Stomach (tissue), 4 donors: ENCODE measurements around the gene CRAMP1.

Source experiments
- EP300 ChIP-seq: sonication (generic); formaldehyde crosslinking; IDR thresholded peaks from one replicate; pipeline ENCODE4 v1.6.1; 2017; ENCODE audit warnings: antibody characterized with exemption
- POLR2A ChIP-seq, 4 donors: fragments of 450-650 bp; IDR thresholded peaks; one replicate each; pipeline ENCODE4 v1.6.1; 2016; ENCODE audit warnings: antibody characterized with exemption in 4 of 4, control low read depth in 2 of 4, mild to moderate bottlenecking in 1 of 4, moderate library complexity in 1 of 4
- POLR2AphosphoS5 ChIP-seq, 3 donors: sonication (generic); formaldehyde crosslinking; IDR thresholded peaks; one replicate each; pipeline ENCODE4 v1.6.1; 2016; ENCODE audit warnings: antibody characterized with exemption in 3 of 3
- TF ChIP-seq, protein P1 (sequence below), 7 experiments: fragments of 450-650 bp in 4 of 7; fragments of 200-600 bp in 3 of 7; sonication (generic) in 3 of 7; IDR thresholded peaks; one replicate each; pipeline ENCODE4 v1.5.1; 2016 to 2019; ENCODE audit warnings: antibody characterized with exemption in 7 of 7, control low read depth in 2 of 7, mild to moderate bottlenecking in 1 of 7

DNA sequence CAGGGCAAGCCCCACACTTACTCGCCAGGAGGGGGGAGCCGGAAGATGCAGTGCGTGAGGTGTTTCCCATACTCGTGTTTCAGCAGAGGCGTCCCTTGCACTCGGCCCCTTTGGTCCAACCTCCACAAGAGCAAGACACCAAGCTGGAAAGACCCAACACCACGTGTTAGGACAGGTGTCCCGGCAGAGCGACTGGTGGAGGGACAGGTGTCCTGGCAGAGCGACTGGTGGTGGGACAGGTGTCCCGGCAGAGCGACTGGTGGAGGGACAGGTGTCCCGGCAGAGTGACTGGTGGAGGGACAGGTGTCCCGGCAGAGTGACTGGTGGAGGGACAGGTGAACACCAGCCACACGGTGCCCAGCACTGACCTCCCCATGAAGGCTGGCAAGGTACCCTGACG is 19.7 kb upstream of the CRAMP1 start:
- TF ChIP-seq, protein P1, sequence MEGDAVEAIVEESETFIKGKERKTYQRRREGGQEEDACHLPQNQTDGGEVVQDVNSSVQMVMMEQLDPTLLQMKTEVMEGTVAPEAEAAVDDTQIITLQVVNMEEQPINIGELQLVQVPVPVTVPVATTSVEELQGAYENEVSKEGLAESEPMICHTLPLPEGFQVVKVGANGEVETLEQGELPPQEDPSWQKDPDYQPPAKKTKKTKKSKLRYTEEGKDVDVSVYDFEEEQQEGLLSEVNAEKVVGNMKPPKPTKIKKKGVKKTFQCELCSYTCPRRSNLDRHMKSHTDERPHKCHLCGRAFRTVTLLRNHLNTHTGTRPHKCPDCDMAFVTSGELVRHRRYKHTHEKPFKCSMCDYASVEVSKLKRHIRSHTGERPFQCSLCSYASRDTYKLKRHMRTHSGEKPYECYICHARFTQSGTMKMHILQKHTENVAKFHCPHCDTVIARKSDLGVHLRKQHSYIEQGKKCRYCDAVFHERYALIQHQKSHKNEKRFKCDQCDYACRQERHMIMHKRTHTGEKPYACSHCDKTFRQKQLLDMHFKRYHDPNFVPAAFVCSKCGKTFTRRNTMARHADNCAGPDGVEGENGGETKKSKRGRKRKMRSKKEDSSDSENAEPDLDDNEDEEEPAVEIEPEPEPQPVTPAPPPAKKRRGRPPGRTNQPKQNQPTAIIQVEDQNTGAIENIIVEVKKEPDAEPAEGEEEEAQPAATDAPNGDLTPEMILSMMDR (IDR thresholded peaks at IDR 0.05), result no peak
- no peak for TF ChIP-seq POLR2A (IDR thresholded peaks at IDR 0.05)
- no peak for TF ChIP-seq EP300
- no peak for TF ChIP-seq POLR2AphosphoS5 (IDR thresholded peaks at IDR 0.05)
